Measurements from ENCODE around the gene SLC9A1.

DNA sequence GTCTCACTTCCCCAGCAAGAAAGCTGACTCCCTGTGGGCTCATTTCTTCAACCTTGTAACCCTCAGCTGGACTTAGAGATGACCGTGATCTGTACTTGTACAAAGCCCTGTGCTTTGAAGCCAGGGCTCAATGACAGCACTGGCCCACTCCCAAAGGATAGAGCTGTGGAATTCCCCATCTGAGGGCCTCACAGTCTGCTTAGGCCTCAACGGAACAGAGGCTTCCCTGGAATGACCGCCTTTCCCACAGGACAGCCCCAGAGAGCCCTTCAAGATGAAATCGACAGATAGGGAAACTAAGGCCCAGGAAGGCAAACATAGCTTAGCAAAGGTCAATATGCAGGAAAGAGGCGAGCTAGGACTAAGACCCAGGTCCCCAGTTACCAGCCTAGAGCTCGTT, 11.5 kb downstream of the SLC9A1 start:
- TF ChIP-seq, protein P1, sequence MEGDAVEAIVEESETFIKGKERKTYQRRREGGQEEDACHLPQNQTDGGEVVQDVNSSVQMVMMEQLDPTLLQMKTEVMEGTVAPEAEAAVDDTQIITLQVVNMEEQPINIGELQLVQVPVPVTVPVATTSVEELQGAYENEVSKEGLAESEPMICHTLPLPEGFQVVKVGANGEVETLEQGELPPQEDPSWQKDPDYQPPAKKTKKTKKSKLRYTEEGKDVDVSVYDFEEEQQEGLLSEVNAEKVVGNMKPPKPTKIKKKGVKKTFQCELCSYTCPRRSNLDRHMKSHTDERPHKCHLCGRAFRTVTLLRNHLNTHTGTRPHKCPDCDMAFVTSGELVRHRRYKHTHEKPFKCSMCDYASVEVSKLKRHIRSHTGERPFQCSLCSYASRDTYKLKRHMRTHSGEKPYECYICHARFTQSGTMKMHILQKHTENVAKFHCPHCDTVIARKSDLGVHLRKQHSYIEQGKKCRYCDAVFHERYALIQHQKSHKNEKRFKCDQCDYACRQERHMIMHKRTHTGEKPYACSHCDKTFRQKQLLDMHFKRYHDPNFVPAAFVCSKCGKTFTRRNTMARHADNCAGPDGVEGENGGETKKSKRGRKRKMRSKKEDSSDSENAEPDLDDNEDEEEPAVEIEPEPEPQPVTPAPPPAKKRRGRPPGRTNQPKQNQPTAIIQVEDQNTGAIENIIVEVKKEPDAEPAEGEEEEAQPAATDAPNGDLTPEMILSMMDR (IDR thresholded peaks at IDR 0.05), result no peak
- no peak for TF ChIP-seq POLR2A (IDR thresholded peaks at IDR 0.05)

Data from lower leg skin (tissue), 3 donors.